Hematopoietic multipotent progenitor cell treated with erythropoietin and hydrocortisone succinate and interleukin-3 and kit ligand, for 6 days (in vitro differentiated cells): ENCODE measurements around the gene ANHX.
"Not testable (repeated sequence)": the region's sequence is repeated elsewhere in the genome, so short reads cannot be mapped to it uniquely, and the experiment has no call there.

Source experiments
- DNase-seq: peaks from one replicate; pipeline ENCODE4 v3.0.0-alpha.2; 2015

The ANHX gene

DNA sequence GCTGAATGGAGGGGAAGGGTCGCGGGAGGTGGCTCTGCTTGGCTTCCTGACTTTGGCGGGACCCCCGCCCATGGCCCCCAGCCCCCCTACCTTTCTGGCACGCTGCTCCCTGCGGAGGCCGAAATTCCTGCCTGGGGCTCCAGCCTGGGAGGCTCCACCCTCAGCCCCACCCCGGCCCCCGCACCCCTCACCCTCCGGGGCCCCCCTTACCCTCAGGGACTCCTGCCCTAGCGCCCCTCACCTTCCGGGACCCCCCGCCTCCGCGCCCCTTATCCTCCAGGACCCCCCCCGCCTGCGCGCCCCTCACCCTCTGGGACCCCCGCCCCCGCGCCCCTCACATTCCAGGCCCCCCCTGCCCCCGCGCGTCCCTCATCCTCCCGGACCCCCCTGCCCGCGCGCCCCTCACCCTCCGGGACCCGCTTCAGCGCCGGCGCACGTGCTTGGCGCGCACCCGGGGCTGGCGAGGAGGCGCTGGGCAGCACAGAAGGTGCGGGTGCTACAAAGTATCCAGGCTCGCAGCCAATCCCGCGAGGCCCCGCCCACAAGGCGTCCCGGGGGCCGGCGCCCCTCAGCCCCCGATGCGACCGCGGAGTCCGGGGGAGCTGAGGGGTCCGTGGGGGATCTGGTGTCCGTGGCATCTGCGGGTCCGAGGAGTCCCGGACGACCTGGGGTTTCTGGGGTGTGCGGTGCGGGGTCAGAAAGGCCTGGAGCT is at the start of gene ANHX:
TSS of gene ANHX (minus strand) at position 477 of the 712 bp plus-strand sequence. CDS start 1,521 bp downstream, outside the sequence.
- DNase-seq: no peak

DNA sequence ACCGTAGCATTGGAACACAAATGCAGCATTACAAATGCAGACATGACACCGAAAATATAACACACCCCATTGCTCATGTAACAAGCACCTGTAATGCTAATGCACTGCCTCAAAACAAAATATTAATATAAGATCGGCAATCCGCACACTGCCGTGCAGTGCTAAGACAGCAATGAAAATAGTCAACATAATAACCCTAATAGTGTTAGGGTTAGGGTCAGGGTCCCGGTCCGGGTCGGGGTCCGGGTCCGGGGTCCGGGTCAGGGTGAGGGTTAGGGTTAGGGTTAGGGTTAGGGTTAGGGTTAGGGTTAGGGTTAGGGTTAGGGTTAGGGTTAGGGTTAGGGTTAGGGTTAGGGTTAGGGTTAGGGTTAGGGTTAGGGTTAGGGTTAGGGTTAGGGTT is 29.0 kb upstream of the ANHX start:
- not testable (repeated sequence) for DNase-seq

DNA sequence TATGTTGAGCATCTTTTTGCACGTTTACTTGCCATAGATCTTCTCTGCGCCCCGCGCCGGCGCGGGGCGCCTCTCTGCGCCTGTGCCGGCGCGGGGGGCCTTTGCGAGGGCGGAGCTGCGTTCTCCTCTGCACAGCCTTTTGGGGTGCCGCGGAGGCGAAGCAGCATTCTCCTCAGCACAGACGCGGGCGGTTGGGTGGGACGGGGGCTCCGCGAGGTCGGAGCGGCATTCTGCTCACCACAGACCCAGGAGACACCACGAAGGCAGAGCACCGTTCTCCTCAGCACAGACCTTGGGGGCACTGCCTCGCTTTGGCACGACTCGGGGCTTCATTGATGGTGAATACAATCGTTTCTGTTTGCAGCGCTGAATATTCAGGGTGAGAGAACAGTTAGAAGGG is 28.5 kb upstream of the ANHX start:
- no peak for DNase-seq

DNA sequence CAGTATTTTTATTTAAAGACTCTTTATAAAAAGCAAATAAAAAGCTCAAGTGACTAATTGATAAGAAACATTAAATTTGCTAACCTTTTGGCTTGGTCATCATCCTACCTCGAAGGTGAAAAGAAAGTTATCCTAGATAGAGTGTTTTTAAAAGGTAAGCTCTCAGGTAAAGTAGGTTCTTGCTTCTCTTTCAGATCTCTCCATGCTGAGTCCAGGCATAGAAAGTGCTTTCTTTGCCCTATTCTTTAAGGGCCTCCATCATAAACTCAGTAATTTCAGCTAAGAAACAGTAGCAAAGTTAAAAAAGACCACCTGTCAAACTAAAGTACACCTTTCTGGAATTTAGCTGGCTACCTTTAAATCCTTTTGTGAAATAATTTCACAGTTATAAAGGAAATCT is 20.6 kb upstream of the ANHX start:
- no peak for DNase-seq

DNA sequence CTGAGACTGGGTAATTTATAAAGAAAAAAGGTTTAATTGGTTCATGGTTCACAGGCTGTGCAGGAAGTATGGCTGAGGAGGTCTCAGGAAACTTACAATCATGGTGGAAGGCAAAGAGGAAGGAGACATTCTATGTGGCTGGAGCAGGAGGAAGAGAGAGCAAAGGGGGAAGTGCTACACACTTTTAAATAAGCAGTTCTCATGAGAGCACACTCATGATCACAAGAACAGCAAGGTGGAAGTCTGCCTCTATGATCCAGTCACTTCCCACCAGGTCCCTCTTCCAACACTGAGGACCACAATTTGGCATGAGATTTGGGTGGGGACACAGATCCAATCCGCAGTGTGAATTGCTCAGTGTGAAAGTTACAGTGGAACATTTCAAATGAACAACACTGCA is 20.2 kb upstream of the ANHX start:
- DNase-seq: not testable (repeated sequence)

DNA sequence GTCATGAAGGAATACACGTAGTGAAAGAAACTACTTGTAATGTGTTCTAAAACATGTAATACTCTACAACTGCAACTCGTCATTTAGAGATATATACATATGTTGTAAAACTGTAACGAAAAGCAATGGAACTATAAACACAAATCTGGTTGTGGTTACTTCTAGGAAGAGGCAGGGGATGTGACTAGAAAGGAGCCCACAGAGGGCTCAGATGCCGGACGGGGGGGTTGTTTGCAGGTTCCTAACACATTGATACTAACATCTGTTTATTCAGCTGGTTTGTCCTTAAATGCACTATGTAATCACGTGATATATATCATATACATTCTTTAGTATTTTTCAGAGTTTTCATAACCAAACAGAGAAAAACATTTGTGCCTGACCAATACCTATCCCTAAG is 16.1 kb upstream of the ANHX start:
- no peak for DNase-seq

DNA sequence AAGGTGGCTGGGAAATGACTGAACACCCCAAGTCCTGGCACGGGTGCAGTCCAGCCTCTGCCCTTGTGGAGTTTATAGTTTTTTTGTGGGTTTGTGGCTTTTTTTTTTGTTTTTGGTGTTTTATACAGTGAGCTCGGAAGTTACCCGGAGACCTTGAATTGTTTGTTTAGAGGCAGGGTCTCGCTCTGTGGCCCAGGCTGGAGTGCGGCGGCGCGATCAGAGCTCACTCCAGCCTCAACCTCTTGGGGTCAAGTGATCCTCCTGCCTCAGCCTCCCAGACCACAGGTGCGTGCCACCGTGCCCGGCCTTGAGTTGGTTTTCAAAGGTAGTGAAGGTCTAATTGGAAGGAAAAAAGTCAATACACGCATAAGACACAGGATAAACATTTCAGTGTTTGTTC is 879 bp upstream of the ANHX start:
- no peak for DNase-seq

DNA sequence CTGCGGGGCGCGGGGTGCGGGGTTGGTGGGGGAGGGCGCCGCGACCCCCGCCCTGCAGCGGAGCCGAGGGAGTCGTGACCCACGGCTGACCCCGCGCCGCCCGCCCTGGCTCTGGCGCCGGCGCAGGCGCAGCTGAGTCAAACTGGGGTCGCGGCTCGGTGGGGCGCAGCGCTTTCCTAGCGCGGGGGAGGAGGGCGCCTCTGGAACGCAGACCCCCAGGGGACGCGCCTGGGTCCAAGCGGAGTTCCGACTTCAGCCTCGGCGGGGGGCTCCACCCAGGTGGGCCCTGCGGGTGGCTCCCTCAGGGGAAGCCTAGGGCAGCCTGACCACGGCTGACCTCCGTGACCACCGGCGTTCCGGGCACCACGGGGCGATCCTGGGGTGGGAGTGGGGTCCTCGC is 467 bp upstream of the ANHX start:
- DNase-seq: no peak

DNA sequence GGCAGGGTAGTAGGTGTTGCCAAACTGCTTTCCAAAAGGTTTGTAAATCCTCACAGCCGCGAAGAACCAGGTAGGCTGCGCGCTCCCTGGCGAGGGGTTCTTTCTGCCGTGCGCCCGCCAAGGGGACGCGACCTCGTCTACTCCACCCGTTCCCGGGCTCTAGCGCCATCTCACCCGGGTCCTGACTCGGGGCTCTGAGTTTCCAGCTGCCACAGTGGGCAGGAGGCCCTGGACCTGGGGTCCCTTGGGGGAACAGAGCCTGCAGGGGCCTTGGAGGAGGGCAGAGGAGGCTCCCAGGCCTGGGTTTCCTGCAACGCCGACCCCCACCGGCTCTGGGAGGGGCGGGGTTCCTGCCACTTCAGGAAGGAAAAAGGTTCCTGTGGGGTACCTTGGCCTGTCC is 706 bp downstream of the ANHX start:
- DNase-seq: no peak

DNA sequence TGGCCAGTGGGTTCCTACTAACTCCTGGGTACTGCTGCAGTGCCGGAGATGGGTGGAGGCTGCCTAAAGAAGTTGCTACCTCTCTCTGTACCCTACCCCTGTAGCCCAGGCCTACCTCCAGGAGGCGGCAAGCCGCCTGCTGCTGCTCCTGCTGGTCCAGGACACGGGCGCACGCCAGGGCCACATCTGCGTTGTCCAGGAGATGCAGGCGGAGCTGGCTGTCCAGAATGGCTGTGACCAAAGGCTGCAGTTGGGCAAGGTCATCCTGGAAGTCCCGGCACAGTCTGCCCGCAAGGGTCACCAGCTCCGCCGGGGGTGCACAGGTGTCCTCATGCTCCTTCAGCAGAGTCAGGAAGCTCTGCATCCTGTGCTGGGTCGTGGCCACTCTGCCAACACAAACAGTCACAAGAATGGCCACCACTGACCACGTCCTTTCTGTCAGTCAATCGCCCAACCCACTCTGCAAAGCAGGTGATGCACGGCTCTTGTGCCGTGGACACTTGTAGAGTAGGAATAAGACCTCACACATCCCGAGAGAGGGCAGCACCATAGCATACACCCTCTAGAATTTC is 1.6 kb downstream of the ANHX start:
- DNase-seq: no peak

DNA sequence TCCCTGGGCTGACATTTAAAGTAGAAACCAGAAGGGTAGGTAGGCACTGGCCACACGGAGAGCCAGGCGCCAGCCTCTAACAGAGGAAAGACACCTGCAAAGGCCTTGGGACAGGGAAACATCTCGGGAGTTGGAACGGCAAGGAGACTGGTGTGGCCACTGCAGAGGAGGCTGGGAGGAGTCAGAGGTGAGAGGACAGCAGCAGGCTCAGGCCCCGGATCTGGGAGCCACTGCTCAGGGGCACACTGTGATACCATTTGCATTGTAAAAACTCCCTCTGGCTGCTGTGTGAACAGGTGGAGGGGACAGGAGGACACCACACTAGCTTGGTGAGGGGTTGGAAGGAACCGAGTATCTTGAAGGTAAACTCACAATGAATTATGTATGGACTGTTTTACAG is 2.7 kb downstream of the ANHX start:
- DNase-seq: no peak

DNA sequence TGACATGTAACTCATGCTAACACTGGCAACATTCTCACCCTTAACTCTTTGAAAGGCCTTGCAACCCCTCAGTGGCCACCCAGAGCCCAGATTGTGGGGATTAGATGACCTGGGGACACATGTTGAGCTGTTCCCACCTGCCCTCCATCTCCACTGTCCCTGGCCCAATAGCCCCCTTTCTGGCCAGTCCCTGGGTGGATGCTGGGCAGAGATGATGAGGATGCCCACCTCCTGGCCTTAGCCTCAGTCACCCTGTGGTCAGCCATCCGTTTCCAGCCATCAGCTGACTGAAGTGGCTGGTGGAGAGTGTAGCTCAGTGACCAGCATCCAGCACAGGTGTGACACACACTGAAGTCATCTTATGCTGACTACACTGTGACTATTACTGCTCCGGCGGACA is 4.7 kb downstream of the ANHX start:
- no peak for DNase-seq

DNA sequence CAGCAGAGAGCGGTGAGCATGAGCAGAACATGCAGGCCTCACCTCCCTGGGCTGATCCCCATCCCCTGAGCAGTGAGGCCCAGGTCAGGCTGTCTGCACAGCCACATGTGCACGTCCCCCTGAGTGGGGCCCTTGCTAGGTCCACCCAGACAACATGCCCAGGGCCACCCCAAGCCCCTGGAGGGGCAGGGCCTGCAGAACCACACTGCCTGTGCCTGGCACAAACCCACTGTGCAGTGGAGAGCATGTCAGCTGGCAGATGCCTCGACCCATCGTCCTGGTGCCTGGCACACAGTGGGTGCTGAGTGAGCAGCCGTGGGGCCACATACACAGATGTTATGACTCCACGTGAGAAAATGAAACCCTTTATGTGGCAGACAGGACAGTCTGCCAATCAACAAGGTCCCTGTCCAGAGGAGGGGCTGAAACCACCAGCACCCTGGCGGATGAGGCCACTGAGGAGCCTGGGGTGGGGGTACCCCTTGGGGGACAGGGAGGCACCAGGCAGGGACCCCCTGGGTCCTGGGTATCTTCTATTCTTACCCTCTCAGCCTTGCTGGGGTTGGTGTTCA is 8.3 kb downstream of the ANHX start:
- DNase-seq: no peak

DNA sequence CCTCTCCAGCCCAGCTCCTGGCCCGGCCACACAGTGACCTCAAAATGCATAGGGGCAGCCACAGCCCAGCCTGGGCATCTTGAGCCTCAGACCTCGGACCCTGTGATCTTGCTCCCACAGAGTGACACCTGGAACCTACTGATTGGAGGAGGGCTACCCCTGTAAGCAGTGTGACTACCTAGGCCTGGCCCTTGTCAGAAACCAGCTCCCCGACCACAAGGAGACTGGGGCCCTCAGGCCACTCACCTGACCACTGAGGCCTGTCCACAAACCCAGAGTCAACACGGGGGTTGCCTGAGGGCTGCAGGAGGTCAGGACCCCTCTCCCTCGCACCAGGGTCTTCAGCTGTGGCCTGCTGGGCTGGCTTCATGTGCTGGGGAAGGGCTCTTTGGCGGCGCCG is 9.0 kb downstream of the ANHX start:
- DNase-seq: no peak

DNA sequence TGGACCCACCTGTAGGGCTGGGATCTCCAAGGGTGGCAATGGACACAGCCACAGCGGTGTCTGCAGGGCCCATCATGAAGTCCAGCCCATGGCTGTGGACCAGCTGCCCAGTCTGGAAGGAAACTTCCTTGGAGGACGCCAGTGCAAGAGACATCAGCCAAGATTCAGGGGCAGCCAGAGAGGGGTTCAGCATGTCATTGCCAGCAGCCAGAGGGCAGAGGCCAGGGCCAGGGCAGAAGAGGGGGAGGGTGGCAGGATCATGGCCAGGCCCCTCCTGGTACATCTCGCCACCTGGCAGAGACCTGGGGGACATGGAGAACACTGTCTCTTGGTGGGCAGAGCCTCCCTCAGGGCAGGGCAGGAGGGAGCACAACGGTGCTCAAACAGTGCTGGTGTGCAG is 10.2 kb downstream of the ANHX start:
- DNase-seq: no peak

DNA sequence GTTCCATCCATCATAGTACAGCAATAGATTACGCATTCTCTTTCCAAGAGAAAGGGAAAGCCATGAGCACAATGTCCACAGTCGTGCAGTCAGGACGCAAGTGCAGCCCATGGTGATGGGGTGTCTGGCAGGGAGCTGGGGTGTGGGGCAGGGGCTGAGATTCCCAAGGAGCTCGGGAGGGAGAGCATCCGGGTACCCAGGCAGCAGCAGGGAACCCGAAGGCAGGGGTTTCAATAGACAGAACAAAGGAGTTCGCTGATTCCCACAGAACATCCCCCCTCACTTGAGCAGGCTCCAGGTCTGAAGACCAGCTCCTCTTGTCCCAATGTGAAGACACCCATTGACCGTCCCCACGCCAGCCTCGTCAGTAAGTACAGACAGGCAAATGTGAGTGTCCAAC is 13.5 kb downstream of the ANHX start:
- no peak for DNase-seq

DNA sequence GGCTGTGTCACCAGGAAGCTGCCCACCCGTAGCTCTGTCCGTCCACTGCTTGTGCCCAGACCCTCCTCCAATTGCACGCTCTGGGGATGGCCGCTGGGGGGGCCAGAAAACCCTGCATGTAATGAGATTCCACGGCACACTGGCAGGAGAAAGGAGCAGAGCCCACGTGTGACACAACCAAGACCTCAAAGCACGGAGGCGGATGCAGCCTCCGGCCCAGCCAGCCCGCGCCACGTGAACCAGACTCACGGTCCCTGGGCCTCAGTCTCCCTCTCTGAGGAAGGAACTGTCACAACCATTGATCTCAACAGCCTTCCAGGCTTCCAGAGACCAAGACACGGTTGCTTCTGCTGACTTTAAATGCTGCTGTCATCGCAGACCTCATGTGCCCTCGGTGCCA is 14.4 kb downstream of the ANHX start:
- no peak for DNase-seq

DNA sequence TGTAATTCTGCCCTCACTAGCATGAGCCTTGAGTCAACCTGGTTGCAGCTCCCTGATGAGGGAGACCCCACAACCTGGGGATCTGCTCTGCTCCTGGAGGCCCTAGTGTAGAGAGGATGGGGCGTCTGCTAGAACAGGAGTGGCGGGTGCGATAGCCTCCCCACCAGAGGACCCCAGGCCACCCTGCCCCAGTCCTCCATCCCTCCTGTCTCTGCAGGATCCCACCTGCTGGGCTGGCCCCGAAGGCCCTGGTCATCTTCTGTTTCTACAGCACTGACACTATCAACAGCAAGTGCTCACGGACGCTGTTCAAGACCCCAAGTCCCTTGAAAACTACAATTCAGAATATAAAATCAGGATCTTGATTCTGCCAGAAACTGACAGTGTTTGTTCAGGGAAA is 15.2 kb downstream of the ANHX start:
- no peak for DNase-seq

DNA sequence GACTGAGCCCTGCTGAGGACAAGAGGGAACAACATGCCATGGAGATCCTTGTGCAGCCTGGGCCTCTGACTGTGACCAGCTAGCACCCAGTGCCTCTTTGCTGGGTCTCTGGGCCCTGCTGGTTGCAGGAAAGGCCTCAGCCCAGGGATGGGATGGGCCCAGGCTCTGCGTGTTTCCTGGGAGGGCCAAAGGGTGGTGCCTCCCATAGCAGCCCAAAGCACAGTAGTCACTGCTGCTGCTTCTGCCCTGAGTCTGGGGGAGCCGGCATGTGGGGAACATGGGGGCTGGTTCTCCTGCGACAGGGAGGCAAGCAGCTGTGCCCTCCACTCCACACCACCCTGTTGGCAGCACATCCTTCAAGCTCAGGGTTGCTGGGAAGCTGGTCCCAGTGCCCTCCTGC is 18.5 kb downstream of the ANHX start:
- no peak for DNase-seq

DNA sequence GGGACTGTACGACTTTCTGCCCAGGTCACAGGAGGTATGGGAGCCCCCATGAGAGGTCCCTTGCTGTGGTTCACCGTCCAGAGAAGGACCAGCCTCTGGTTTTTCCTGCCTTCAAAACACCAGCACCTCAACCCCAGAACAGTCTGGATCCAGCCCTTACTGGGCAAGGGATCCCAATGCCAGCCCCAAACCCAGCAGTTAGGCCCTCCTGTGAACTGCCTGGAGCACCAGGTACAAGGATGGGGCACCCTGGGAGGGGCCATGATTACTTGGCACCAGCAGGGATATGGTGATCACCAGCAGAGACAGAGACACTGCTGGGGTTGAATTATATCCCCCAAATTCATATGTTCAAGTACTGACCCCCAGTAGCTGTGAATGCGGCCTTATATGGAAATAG is 20.0 kb downstream of the ANHX start:
- no peak for DNase-seq

DNA sequence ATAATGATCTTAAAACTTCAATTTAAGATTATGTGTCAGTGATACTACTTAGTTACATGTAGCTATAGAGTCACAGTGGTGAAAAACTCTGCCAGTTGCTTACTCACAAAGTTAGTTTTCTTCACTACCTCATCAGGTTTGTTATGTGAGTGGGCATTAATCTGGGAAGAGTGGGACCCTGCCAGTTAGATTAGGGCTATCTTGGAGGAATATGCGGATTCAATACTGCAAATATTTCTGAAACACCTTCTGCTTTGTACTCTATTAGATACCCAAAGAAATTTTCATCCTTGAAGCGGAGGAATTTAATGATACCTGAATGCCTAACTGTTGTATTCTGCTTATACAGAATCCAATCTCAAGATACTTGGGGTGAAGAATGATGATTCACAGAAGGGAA is 29.3 kb downstream of the ANHX start:
- no peak for DNase-seq

DNA sequence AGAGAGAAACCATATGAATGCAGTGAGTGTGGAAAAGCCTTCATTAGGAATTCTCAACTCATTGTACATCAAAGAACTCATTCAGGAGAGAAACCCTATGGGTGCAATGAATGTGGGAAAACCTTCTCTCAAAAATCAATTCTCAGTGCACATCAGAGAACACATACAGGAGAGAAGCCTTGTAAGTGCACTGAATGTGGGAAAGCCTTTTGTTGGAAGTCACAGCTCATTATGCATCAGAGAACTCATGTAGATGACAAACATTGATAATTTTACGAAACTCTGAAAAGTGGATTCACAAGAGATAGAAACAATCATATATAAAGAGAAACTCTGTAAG is 31.4 kb downstream of the ANHX start:
- DNase-seq: no peak

DNA sequence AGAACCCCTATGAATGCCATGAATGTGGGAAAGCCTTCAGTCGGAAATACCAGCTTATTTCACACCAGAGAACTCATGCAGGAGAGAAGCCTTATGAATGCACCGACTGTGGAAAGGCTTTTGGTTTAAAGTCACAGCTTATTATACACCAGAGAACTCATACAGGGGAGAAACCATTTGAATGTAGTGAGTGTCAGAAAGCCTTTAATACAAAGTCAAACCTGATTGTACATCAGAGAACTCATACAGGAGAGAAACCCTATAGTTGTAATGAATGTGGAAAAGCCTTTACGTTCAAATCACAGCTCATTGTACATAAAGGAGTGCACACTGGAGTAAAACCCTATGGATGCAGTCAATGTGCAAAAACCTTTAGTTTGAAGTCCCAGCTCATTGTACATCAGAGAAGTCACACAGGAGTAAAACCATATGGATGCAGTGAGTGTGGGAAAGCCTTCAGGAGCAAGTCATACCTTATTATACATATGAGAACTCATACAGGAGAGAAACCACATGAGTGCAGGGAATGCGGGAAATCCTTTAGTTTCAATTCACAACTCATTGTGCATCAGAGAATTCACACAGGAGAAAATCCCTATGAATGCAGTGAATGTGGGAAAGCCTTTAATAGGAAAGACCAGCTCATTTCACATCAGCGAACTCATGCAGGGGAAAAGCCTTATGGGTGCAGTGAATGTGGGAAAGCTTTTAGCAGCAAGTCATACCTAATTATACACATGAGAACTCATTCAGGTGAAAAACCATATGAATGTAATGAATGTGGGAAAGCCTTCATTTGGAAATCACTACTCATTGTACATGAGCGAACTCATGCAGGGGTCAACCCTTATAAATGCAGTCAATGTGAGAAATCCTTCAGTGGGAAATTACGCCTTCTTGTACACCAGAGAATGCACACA is 32.1 kb downstream of the ANHX start:
- DNase-seq: peak; percentile 38
